Common myeloid progenitor, CD34-positive (primary cell): ENCODE data around the gene MRPL55. TPM values are rescaled to one million over a fixed set of nuclear protein-coding genes. Genes with fewer than 3 reads are reported as not detected.
A peak's percentile ranks its signal among the peaks of the same experiment; 100 is the strongest.

Experiments
- CTCF ChIA-PET: fragments of 350-600 bp; sonication (Branson Sonifier 250); formaldehyde crosslinking; loops from one replicate; lab custom pipeline; 2021; ENCODE audit warnings: antibody characterized with exemption; lab: Charles Lee
- POLR2A ChIA-PET: fragments of 350-600 bp; sonication (Branson Sonifier 250); formaldehyde crosslinking; loops from one replicate; lab custom pipeline; 2021; ENCODE audit warnings: antibody characterized with exemption; lab: Charles Lee
- DNase-seq, 3 donors: peaks; one replicate each; pipeline versions ENCODE4 v3.0.0 to v3.0.0-alpha.2; 2013
- H3K27ac ChIP-seq, 2 experiments: 1 replicate in 1 of 2; 2 replicates in 1 of 2; pipeline ENCODE4 v1.7.0; 2013; ENCODE audit warnings: inconsistent platforms in 2 of 2, low read length in 2 of 2, mild to moderate bottlenecking in 2 of 2, low read depth in 1 of 2, moderate library complexity in 1 of 2; ENCODE audit not compliant: severe bottlenecking in 2 of 2, insufficient read depth in 1 of 2, poor library complexity in 1 of 2
- H3K27me3 ChIP-seq, 5 experiments: replicated peaks in 2 of 5; 1 replicate in 3 of 5; 2 replicates in 2 of 5; pipeline versions ENCODE4 v1.6.1 to v1.7.0; 2013; ENCODE audit warnings: low read length in 4 of 5, mild to moderate bottlenecking in 2 of 5, moderate library complexity in 2 of 5, inconsistent platforms in 1 of 5; ENCODE audit not compliant: insufficient read depth in 5 of 5, control insufficient read depth in 4 of 5
- H3K36me3 ChIP-seq, 4 experiments: 1 replicate in 2 of 4; 2 replicates in 2 of 4; pipeline versions ENCODE4 v1.6.1 to v1.7.0; 2013; ENCODE audit warnings: low read length in 3 of 4, control low read depth in 1 of 4, mild to moderate bottlenecking in 1 of 4; ENCODE audit not compliant: control insufficient read depth in 4 of 4, insufficient read depth in 4 of 4
- H3K4me1 ChIP-seq, 4 experiments: 1 replicate in 3 of 4; 2 replicates in 1 of 4; pipeline versions ENCODE4 v1.6.1 to v1.7.1; 2013; ENCODE audit warnings: low read length in 3 of 4, mild to moderate bottlenecking in 3 of 4, control low read depth in 1 of 4, inconsistent platforms in 1 of 4, moderate library complexity in 1 of 4; ENCODE audit not compliant: control insufficient read depth in 4 of 4, insufficient read depth in 4 of 4; ENCODE audit errors: control extremely low read depth in 1 of 4
- H3K4me3 ChIP-seq, 7 experiments: 1 replicate in 4 of 7; 2 replicates in 3 of 7; pipeline versions ENCODE4 v1.5.1 to v1.7.0; 2013; ENCODE audit warnings: mild to moderate bottlenecking in 7 of 7, low read length in 6 of 7, moderate library complexity in 6 of 7, inconsistent platforms in 2 of 7, low read depth in 2 of 7, control low read depth in 1 of 7; ENCODE audit not compliant: insufficient read depth in 4 of 7, control insufficient read depth in 1 of 7; ENCODE audit errors: extremely low read depth in 1 of 7
- H3K9me3 ChIP-seq, 5 experiments: 1 replicate in 4 of 5; 2 replicates in 1 of 5; pipeline versions ENCODE4 v1.6.1 to v1.7.1; 2013; ENCODE audit warnings: low read length in 4 of 5, mild to moderate bottlenecking in 2 of 5, inconsistent platforms in 1 of 5, low read depth in 1 of 5, moderate library complexity in 1 of 5; ENCODE audit not compliant: control insufficient read depth in 4 of 5, insufficient read depth in 2 of 5; ENCODE audit errors: control extremely low read depth in 1 of 5
- WGBS: methylation state at CpG from one replicate; pipeline ENCODE4 v1.1.5; 2013; ENCODE audit not compliant: insufficient coverage; 5-methylcytosine and 5-hydroxymethylcytosine counted together
- polyA plus RNA-seq: library from polyadenylated mRNA; unstranded; fragments of 120-200 nt; gene quantifications from one replicate; pipeline ENCODE4 v1.2.1, GENCODE V29; 2013

The MRPL55 gene
- 41.6 TPM for polyA plus RNA-seq

DNA sequence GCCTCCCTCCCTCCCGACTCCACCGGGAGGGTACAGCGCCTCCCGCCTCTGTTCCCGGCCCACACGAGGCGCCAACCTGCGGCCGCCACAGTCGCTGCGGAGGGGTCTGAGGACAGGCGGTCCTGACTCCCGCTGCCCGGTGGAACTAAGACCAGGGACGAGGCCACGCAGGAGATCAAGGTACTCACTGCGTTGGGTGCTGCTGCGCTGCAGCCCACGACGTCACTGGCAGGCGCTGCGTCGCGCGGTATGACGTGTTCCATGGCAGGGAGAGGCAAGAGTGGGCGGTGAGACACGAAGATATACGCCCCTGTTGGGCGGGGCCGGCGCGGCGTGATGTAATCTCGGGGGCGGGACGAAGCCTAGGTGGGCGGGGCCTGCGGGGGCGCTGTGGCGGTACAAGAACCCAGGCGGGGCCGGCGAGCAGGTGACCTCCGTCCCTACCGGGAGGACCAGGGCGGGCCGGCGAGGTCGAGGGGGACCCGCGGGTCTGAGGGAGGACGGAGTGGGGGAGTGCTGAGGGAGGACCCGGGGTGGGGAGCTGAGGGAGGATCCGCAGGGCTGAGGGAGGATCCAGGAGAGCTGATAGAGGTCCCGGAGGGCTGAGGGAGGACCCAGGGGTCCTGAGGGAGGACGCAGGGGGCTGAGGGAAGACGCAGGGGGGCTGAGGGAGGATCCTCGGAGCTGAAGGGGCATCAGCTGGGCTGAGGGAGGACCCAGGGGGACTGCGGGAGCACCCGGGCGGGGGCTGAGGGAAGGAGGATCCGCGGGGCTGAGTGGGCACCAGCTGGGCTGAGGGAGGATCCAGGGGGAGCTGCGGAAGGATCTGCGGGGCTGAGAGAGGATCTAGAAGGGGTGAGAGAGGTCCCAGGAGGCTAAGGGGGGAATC, at the start of gene MRPL55:
TSS of gene MRPL55 (minus strand) at position 227 of the 889 bp plus-strand sequence. CDS start 1,039 bp downstream, outside the sequence.
- peak within 1 kb of the TSS; percentile 58 to 89 for H3K27ac ChIP-seq
- DNase-seq, result peak; percentile 96 to 97 (median 97)
- ChIA-PET POLR2A (interaction anchor here (0.6 to 1.4 kb wide), 2 partner anchors 10 to 216 kb away, joined by 3 read pairs; no protein-coding TSS in a partner anchor), CTCF (interaction anchor here (0.8 to 2.0 kb wide), 4 partner anchors 19 to 59 kb away, joined by 3 to 5 read pairs (median 5); no protein-coding TSS in a partner anchor)
- H3K27me3 ChIP-seq, result no peaks in the 10 kb centered on the region
- H3K36me3 ChIP-seq, result peaks cover 0 to 31% (median 21%) of the 10 kb centered on the region in 4 experiments
- peaks cover 7 to 29% (median 17%) of the 10 kb centered on the region in 4 experiments for H3K4me1 ChIP-seq
- H3K4me3 ChIP-seq, result peak within 1 kb of the TSS; percentile 87 to 99 (median 95)
- WGBS, result 0% methylated on average over 55 of the region's 66 CpGs
- no peaks in the 10 kb centered on the region for H3K9me3 ChIP-seq

DNA sequence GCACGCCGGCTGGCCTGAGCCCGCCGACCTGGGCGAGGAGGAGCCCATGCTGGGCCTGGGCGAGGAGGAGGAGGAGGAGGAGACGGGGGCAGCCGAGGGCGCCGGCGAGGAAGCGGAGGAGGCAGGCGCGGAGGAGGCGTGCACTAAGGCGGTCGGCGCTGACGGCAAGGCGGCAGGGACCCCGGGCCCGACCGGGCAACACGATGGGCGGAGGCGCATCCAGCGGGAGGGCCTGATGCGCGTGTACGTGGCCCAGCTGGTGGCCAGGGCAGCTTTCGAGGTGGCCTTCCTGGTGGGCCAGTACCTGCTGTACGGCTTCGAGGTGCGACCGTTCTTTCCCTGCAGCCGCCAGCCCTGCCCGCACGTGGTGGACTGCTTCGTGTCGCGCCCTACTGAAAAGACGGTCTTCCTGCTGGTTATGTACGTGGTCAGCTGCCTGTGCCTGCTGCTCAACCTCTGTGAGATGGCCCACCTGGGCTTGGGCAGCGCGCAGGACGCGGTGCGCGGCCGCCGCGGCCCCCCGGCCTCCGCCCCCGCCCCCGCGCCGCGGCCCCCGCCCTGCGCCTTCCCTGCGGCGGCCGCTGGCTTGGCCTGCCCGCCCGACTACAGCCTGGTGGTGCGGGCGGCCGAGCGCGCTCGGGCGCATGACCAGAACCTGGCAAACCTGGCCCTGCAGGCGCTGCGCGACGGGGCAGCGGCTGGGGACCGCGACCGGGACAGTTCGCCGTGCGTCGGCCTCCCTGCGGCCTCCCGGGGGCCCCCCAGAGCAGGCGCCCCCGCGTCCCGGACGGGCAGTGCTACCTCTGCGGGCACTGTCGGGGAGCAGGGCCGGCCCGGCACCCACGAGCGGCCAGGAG, 49.3 kb upstream of the MRPL55 start:
- ChIA-PET POLR2A (no interaction called here), CTCF (interaction anchor here (1.4 to 2.0 kb wide), 2 partner anchors 10 to 28 kb away, joined by 4 to 6 read pairs; no protein-coding TSS in a partner anchor)
- peaks cover 0 to 52% (median 45%) of the 10 kb centered on the region in 4 experiments for H3K4me1 ChIP-seq
- H3K9me3 ChIP-seq, result no peaks in the 10 kb centered on the region
- H3K27me3 ChIP-seq, result no peaks in the 10 kb centered on the region
- DNase-seq, result no peak
- peaks cover 0 to 5% (median 0%) of the 10 kb centered on the region in 4 experiments for H3K36me3 ChIP-seq
- H3K27ac ChIP-seq, result no peak overlapping the region
- no peak overlapping the region for H3K4me3 ChIP-seq
- WGBS, result 95% methylated on average over 72 of the region's 98 CpGs

DNA sequence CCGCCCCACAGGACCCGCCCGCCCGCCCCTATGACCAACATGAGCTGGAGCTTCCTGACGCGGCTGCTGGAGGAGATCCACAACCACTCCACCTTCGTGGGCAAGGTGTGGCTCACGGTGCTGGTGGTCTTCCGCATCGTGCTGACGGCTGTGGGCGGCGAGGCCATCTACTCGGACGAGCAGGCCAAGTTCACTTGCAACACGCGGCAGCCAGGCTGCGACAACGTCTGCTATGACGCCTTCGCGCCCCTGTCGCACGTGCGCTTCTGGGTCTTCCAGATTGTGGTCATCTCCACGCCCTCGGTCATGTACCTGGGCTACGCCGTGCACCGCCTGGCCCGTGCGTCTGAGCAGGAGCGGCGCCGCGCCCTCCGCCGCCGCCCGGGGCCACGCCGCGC, 48.6 kb upstream of the MRPL55 start:
- H3K36me3 ChIP-seq, result peaks cover 0 to 5% (median 0%) of the 10 kb centered on the region in 4 experiments
- H3K4me1 ChIP-seq, result peaks cover 0 to 46% (median 38%) of the 10 kb centered on the region in 4 experiments
- no peaks in the 10 kb centered on the region for H3K27me3 ChIP-seq
- POLR2A ChIA-PET, result interaction anchor here (0.6 to 1.3 kb wide), 2 partner anchors 8 to 17 kb away, joined by 3 to 4 read pairs; partner anchors contain the start of genes GUK1 and IBA57
- DNase-seq, result no peak
- no peak overlapping the region for H3K27ac ChIP-seq
- WGBS, result 88% methylated on average over 35 of the region's 43 CpGs
- no peaks in the 10 kb centered on the region for H3K9me3 ChIP-seq
- peak overlapping the region in 1 of 7 experiments; percentile 69 for H3K4me3 ChIP-seq
- CTCF ChIA-PET, result interaction anchor here (1.2 to 1.7 kb wide), 2 partner anchors 8 to 39 kb away, joined by 3 to 9 read pairs; partner anchors contain the start of gene IBA57

DNA sequence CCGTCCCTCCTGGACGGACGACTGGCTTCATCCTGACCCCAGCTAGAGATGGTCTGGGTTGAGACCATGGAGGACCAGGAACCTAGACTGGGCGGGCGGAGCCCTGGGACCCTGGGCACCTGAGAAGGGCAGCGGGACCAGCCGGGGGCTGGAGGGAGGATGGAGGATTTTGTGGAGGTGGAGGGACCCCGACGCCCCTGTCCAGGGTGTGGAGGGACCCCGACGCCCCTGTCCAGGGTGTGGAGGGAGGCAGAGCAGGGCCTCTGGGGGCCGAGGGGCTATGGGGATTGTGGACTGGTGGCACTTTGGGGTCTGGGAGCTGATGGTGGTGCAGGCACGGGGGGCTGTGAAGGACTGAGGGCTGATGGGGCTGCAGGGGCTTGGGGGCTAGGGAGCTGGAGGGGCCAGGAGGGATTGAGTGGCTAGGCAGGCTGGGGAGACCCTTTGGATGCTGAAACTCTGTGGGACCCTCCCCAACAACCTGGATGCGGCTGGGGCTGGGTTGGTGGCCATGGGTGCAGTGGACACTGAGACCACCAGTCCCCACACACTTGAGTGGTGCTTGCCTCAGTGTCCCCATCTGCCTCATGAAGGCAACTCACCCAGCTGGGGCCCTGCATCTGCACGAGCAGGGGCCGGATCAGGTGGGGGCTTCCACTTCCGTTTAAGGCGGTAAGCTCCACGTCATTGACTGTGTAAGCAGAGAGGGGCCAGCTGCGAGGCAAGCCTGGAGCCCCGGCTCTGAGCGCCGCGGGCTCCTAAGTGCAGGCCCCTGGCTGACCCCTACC, 48.0 kb upstream of the MRPL55 start:
- CTCF ChIA-PET, result interaction anchor here (0.7 to 1.7 kb wide), 4 partner anchors 9 to 158 kb away, joined by 3 to 9 read pairs (median 4); partner anchors contain the start of gene IBA57
- DNase-seq, result peak in 2 of 3 donors; percentile 53 to 63
- H3K27ac ChIP-seq, result peak overlapping the region; percentile 25 to 44
- POLR2A ChIA-PET, result interaction anchor here (0.6 to 1.3 kb wide), 4 partner anchors 9 to 1287 kb away, joined by 3 to 7 read pairs (median 4); partner anchors contain the start of genes GUK1 and IBA57
- H3K4me3 ChIP-seq, result peak overlapping the region in 6 of 7 experiments; percentile 48 to 71 (median 66)
- H3K27me3 ChIP-seq, result no peaks in the 10 kb centered on the region
- H3K4me1 ChIP-seq, result peaks cover 0 to 40% (median 32%) of the 10 kb centered on the region in 4 experiments
- peaks cover 0 to 5% (median 0%) of the 10 kb centered on the region in 4 experiments for H3K36me3 ChIP-seq
- WGBS, result 24% methylated on average over 20 of the region's 24 CpGs
- H3K9me3 ChIP-seq, result no peaks in the 10 kb centered on the region

DNA sequence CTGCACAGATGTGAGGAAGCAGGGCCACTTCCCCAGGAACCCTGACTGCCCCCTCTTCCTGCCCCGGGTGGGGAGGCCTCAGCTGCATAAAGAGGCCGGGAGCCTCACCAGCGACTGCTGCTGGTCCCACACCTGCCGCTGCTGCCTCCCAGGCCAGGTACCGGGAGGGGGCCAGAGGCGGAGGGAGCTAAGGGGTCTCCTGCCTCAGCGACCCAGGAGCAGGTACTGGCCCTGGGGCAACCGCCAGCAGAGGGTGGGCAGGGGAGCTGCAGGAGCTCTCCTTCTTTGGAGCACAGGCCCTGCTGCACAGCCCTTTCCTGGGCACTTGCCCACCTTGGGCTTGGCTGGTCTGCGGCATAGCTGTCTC, 47.4 kb upstream of the MRPL55 start:
- DNase-seq, result peak in 2 of 3 donors; percentile 75 to 84
- ChIA-PET POLR2A (interaction anchor here (0.6 to 1.3 kb wide), 3 partner anchors 9 to 1288 kb away, joined by 3 to 7 read pairs (median 4); partner anchors contain the start of genes GUK1 and IBA57), CTCF (interaction anchor here (0.7 to 1.7 kb wide), 5 partner anchors 9 to 157 kb away, joined by 3 to 9 read pairs (median 4); partner anchors contain the start of gene IBA57)
- Histone ChIP-seq H3K27ac (peak overlapping the region; percentile 25 to 44), H3K4me3 (peak overlapping the region in 6 of 7 experiments; percentile 48 to 71 (median 66)), H3K27me3 (no peaks in the 10 kb centered on the region), H3K4me1 (peaks cover 0 to 34% (median 26%) of the 10 kb centered on the region in 4 experiments), H3K9me3 (no peaks in the 10 kb centered on the region), H3K36me3 (peaks cover 0 to 5% (median 0%) of the 10 kb centered on the region in 4 experiments)
- WGBS, result 2% methylated on average over 7 of the region's 9 CpGs
